NB4 (cell line): ENCODE data around the gene ZNF471.

ENCODE experiments used
- DNase-seq: peaks from one replicate; pipeline ENCODE4 v3.0.0; 2010; ENCODE audit warnings: low read depth
- H3K4me3 ChIP-seq: one replicate; pipeline ENCODE4 v1.5.1; 2011; ENCODE audit warnings: mild to moderate bottlenecking, low read depth, low read length, moderate library complexity
- MYC ChIP-seq: IDR thresholded peaks from 2 replicates; pipeline ENCODE4 v1.6.1; 2011; ENCODE audit warnings: low read depth, low read length
- POLR2A ChIP-seq: IDR thresholded peaks from 2 replicates; pipeline ENCODE4 v1.6.1; 2011; ENCODE audit warnings: mild to moderate bottlenecking; ENCODE audit not compliant: insufficient read length; ENCODE audit errors: extremely low read depth
- TF ChIP-seq, protein P1 (sequence below): IDR thresholded peaks from 2 replicates; pipeline ENCODE4 v1.6.1; 2011; ENCODE audit warnings: low read depth, low read length
- TF ChIP-seq, protein P2 (sequence below): IDR thresholded peaks from one replicate; pipeline ENCODE4 v1.5.1; 2012; ENCODE audit warnings: low read depth, low read length

The ZNF471 gene

DNA sequence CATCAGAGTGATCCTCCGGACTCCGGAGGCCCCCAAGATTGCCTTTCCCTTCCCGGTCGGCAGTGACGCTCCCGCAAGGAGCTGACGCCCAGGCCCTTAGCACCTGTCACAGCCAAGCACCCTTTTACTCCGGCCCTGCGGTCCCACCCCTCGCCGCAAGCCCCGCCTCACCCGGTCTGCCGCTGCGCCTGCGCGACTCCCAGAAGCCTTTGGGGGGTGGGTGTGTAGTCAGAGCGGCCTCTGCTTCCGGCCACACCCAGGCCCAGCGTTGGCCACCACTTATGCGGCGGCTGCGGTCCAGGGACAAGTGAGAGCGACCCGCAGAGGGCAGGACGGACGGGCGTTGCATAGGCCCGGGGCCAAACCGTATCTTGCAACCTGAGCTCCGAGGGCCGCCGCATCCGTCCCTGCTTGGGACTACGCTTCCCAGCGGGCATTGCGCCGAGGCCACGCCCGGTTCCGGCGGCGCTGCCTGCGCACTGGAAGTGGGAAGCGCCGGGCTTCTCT lies 30.7 kb downstream of the ZNF471 start:
- TF ChIP-seq POLR2A (no peak), MYC (no peak)
- TF ChIP-seq, protein P1, sequence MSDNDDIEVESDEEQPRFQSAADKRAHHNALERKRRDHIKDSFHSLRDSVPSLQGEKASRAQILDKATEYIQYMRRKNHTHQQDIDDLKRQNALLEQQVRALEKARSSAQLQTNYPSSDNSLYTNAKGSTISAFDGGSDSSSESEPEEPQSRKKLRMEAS: no peak
- TF ChIP-seq, protein P2, sequence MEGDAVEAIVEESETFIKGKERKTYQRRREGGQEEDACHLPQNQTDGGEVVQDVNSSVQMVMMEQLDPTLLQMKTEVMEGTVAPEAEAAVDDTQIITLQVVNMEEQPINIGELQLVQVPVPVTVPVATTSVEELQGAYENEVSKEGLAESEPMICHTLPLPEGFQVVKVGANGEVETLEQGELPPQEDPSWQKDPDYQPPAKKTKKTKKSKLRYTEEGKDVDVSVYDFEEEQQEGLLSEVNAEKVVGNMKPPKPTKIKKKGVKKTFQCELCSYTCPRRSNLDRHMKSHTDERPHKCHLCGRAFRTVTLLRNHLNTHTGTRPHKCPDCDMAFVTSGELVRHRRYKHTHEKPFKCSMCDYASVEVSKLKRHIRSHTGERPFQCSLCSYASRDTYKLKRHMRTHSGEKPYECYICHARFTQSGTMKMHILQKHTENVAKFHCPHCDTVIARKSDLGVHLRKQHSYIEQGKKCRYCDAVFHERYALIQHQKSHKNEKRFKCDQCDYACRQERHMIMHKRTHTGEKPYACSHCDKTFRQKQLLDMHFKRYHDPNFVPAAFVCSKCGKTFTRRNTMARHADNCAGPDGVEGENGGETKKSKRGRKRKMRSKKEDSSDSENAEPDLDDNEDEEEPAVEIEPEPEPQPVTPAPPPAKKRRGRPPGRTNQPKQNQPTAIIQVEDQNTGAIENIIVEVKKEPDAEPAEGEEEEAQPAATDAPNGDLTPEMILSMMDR: no peak
- H3K4me3 ChIP-seq: peak overlapping the region; percentile 35
- DNase-seq: peak; percentile 73

DNA sequence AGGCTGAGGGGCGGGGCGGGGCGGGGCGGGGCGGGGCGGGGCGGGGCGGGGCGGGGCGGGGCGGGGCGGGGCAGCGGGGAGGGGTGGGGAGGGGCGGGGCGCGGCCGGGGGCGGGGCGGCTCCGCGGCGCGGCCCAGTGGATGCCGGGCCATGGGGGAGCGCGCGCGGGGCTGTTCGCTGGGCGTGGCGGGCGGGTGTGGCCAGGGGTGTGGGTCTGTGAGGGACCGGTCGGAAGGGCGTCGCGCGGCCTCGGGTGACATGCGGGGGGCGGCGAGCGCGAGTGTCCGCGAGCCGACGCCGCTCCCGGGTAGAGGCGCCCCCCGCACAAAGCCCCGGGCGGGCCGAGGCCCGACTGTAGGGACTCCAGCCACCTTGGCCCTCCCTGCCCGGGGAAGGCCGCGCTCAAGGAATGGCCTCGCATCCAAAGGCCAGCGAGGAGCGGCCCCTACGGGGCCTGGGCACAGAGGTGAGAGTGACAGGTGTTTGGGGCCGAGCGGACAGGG lies 31.2 kb downstream of the ZNF471 start, which contains the start of gene ZFP28:
ZFP28 (plus strand) TSS at position 188 of the 503 bp plus-strand sequence; CDS start at position 259, 71 bp downstream.
- no peak for TF ChIP-seq MYC
- TF ChIP-seq, protein P2: no peak
- no peak for TF ChIP-seq POLR2A
- TF ChIP-seq, protein P1: no peak
- peak within 1 kb of the TSS; percentile 35 for H3K4me3 ChIP-seq
- DNase-seq: no peak

DNA sequence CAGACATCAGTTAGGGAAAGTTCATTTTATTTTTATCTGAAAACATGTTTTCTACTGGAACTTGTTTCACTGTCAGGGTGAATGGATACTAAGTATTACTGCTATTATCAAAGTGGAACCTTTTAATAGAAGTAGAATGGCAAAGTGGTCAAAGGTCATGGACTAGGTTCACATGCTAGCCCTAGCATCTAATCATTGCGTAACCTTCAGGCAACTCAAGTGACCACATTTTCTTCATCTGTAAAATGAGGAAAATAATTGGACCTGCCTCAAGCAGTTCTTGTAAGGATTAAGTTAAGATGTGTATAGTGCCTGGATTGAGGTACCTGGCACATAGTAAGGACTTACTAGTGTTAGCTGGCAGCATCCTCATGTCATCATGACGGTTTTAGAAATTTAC lies 36.1 kb downstream of the ZNF471 start:
- DNase-seq: no peak
- no peak overlapping the region for H3K4me3 ChIP-seq
- no peak for TF ChIP-seq POLR2A
- TF ChIP-seq, protein P1: no peak
- TF ChIP-seq MYC: no peak
- TF ChIP-seq, protein P2: no peak

DNA sequence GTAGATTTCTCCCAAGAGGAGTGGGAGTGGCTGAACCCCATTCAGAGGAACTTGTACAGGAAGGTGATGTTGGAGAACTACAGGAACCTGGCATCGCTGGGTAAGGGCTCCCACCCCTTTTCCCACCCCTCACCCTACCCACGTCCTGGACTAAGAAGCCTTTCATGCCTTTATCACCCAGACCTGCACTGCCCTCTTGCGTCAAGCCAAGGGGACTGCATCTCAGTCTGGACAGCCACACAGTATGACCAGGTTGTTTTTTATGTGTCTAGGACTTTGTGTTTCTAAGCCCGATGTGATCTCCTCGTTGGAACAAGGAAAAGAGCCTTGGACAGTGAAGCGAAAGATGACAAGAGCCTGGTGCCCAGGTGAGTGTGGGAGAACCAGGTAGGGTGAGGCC lies 39.9 kb downstream of the ZNF471 start:
- no peak for DNase-seq
- no peak overlapping the region for H3K4me3 ChIP-seq
- TF ChIP-seq MYC (no peak), POLR2A (no peak)
- TF ChIP-seq, protein P1: no peak
- TF ChIP-seq, protein P2: no peak

DNA sequence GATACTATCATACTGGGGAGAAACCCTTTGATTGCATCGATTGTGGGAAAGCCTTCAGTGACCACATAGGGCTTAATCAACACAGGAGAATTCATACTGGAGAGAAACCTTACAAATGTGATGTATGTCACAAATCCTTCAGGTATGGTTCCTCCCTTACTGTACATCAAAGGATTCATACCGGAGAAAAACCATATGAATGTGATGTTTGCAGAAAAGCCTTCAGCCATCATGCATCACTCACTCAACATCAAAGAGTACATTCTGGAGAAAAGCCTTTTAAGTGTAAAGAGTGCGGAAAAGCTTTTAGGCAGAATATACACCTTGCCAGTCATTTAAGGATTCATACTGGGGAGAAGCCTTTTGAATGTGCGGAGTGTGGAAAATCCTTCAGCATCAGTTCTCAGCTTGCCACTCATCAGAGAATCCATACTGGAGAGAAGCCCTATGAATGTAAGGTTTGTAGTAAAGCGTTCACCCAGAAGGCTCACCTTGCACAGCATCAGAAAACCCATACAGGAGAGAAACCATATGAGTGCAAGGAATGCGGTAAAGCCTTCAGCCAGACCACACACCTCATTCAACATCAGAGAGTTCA lies 46.7 kb downstream of the ZNF471 start:
- no peak for DNase-seq
- H3K4me3 ChIP-seq: no peak overlapping the region

More for the DNA sequence above, 46.7 kb downstream of the ZNF471 start:
- TF ChIP-seq POLR2A (no peak), MYC (no peak)
- TF ChIP-seq, protein P2: no peak
- TF ChIP-seq, protein P1: no peak
